SK-N-SH (cell line): Measurements from ENCODE around the gene CCDC47. TPM values are rescaled to one million over a fixed set of nuclear protein-coding genes. Genes with fewer than 3 reads are reported as not detected.

Source experiments
- CTCF ChIA-PET: fragments of 300-600, 350-600 bp; formaldehyde crosslinking; extraction: SDS; loops from one replicate; lab custom pipeline; 2021; lab: Yijun Ruan, JAX
- POLR2A ChIA-PET: fragments of 350-600 bp; sonication (Branson Sonifier 250); formaldehyde crosslinking; extraction: SDS; loops from one replicate; lab custom pipeline; 2020; ENCODE audit warnings: antibody characterized with exemption, inconsistent platforms; lab: Yijun Ruan, JAX
- DNase-seq: peaks from one replicate; pipeline ENCODE4 v3.0.0; 2012
- H2AFZ ChIP-seq: fragments of 200-600 bp; sonication (generic); 2 replicates; pipeline ENCODE4 v1.8.1; 2016; ENCODE audit warnings: antibody characterized with exemption, mild to moderate bottlenecking, low read depth
- H3F3A ChIP-seq: fragments of 200-600 bp; sonication (generic); replicated peaks from 2 replicates; pipeline ENCODE3; 2016; ENCODE audit warnings: antibody characterized with exemption, mild to moderate bottlenecking; ENCODE audit not compliant: insufficient read depth
- H3K27ac ChIP-seq, 2 experiments: fragments of 200-500 bp in 1 of 2; fragments of 200-600 bp in 1 of 2; sonication (Bioruptor generic) in 1 of 2; sonication (generic), shearing (Covaris generic) in 1 of 2; 2 replicates each; pipeline versions ENCODE4 v1.5.1 to v1.6.1; 2014 to 2016; ENCODE audit warnings: low read depth in 2 of 2, inconsistent platforms in 1 of 2, low read length in 1 of 2, mild to moderate bottlenecking in 1 of 2, mixed read lengths in 1 of 2
- H3K27me3 ChIP-seq: fragments of 200-600 bp; sonication (generic), shearing (Covaris generic); 2 replicates; pipeline ENCODE4 v1.6.1; 2016; ENCODE audit warnings: mixed run types; ENCODE audit not compliant: insufficient read depth
- H3K36me3 ChIP-seq, 2 experiments: fragments of 200-500 bp in 1 of 2; fragments of 200-600 bp in 1 of 2; sonication (Bioruptor generic) in 1 of 2; sonication (generic) in 1 of 2; replicated peaks in 1 of 2; 2 replicates each; pipeline versions ENCODE3 to v1.5.1; 2014 to 2016; ENCODE audit warnings: low read length in 1 of 2, mild to moderate bottlenecking in 1 of 2; ENCODE audit not compliant: insufficient read depth in 2 of 2, control insufficient read depth in 1 of 2
- H3K4me1 ChIP-seq, 2 experiments: fragments of 200-500 bp in 1 of 2; fragments of 200-600 bp in 1 of 2; sonication (Bioruptor generic) in 1 of 2; sonication (generic), shearing (Covaris generic) in 1 of 2; 2 replicates each; pipeline versions ENCODE4 v1.5.1 to v1.6.1; 2014 to 2016; ENCODE audit warnings: low read depth in 1 of 2, low read length in 1 of 2, mixed run types in 1 of 2; ENCODE audit not compliant: insufficient read depth in 2 of 2, control insufficient read depth in 1 of 2
- H3K4me2 ChIP-seq: fragments of 200-600 bp; sonication (generic), shearing (Covaris generic); 2 replicates; pipeline ENCODE4 v1.6.1; 2017; ENCODE audit warnings: mixed run types
- H3K4me3 ChIP-seq, 2 experiments: fragments of 200-500 bp in 1 of 2; fragments of 200-600 bp in 1 of 2; sonication (Bioruptor generic) in 1 of 2; sonication (generic), shearing (Covaris generic) in 1 of 2; 2 replicates each; pipeline versions ENCODE4 v1.5.1 to v1.8.1; 2014 to 2016; ENCODE audit warnings: low read depth in 2 of 2, inconsistent platforms in 1 of 2, low read length in 1 of 2, mild to moderate bottlenecking in 1 of 2, mixed read lengths in 1 of 2, moderate library complexity in 1 of 2
- H3K79me2 ChIP-seq: fragments of 200-600 bp; sonication (generic); 2 replicates; pipeline ENCODE4 v1.8.1; 2017; ENCODE audit warnings: mild to moderate bottlenecking; ENCODE audit not compliant: insufficient read depth
- H3K9ac ChIP-seq: fragments of 200-600 bp; sonication (generic); 2 replicates; pipeline ENCODE4 v1.6.1; 2017; ENCODE audit warnings: mixed run types
- H3K9me2 ChIP-seq: fragments of 200-600 bp; sonication (generic); 2 replicates; pipeline ENCODE4 v1.6.1; 2017; ENCODE audit warnings: mixed run types
- H3K9me3 ChIP-seq: fragments of 200-600 bp; sonication (generic); 2 replicates; pipeline ENCODE4 v1.6.1; 2017; ENCODE audit warnings: mixed run types, mild to moderate bottlenecking, moderate library complexity
- H4K20me1 ChIP-seq: fragments of 200-600 bp; sonication (generic); 2 replicates; pipeline ENCODE4 v1.6.1; 2017; ENCODE audit warnings: mild to moderate bottlenecking, mixed run types; ENCODE audit not compliant: insufficient read depth
- ELF1 ChIP-seq: IDR thresholded peaks from 2 replicates; pipeline ENCODE4 v1.4.0; 2012
- IRF3 ChIP-seq: fragments of 150-350 bp; IDR thresholded peaks from 2 replicates; pipeline ENCODE4 v1.6.1; 2016; ENCODE audit warnings: mild to moderate bottlenecking, low read depth, low read length
- MAX ChIP-seq: IDR thresholded peaks from 2 replicates; pipeline ENCODE4 v1.4.0; 2012; ENCODE audit warnings: low read depth
- POLR2AphosphoS5 ChIP-seq: IDR thresholded peaks from 2 replicates; pipeline ENCODE4 v1.6.1; 2012; ENCODE audit warnings: low read depth, low read length
- RCOR1 ChIP-seq: fragments of 150-350 bp; IDR thresholded peaks from 2 replicates; pipeline ENCODE4 v1.6.1; 2017; ENCODE audit warnings: antibody characterized with exemption, low read length
- RXRA ChIP-seq: IDR thresholded peaks from 2 replicates; pipeline ENCODE4 v1.4.0; 2012; ENCODE audit warnings: low read depth, mild to moderate bottlenecking, borderline replicate concordance
- TAF1 ChIP-seq: IDR thresholded peaks from 2 replicates; pipeline ENCODE4 v1.6.1; 2012; ENCODE audit warnings: low read depth, mild to moderate bottlenecking, low read length, moderate library complexity, borderline replicate concordance
- TEAD4 ChIP-seq: IDR thresholded peaks from 2 replicates; pipeline ENCODE4 v1.4.0; 2012; ENCODE audit warnings: mild to moderate bottlenecking, borderline replicate concordance; ENCODE audit not compliant: insufficient read depth
- ZBTB33 ChIP-seq: IDR thresholded peaks from 2 replicates; pipeline ENCODE4 v1.4.0; 2012; ENCODE audit warnings: low read depth, borderline replicate concordance
- WGBS: methylation state at CpG from one replicate; pipeline ENCODE4 v1.1.6; 2017; ENCODE audit warnings: low lambda C conversion rate; 5-methylcytosine and 5-hydroxymethylcytosine counted together
- polyA plus RNA-seq, 3 experiments: library from polyadenylated mRNA; depleted of rRNA; stranded (reverse); fragments of >200 nt; gene quantifications; 2 replicates each; pipeline ENCODE4 v1.2.3, GENCODE V29; 2012

Gene CCDC47
- polyA plus RNA-seq, 1 of the 3 experiments (the other 2 are of a cell fraction) = 76.6 TPM

DNA sequence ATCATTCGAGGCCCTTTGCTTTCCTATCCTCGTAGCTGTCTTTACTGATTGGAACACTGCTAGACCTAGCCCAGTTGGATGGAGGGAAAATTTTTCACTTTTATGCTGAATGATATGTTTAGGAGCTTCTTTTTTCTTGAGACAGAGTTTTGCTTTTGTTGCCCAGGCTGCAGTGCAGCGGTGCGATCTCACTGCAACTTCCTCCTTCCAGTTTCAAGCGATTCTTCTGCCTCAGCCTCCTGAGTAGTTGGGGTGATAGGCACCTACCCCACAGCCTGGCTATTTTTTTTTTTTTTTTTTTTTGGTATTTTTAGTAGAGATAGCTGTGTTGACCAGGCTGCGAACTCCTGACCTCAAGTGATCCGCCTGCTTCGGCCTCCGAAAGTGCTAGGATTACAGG lies 36.6 kb upstream of the CCDC47 start:
- POLR2A ChIA-PET = interaction anchor here (1.2 kb wide), 1 partner anchor 17 kb away, joined by 3 read pairs; the partner anchor contains the start of gene PSMC5
- H3K4me2 ChIP-seq = no peak overlapping the region
- no peak for DNase-seq
- peaks cover 27% of the 10 kb centered on the region for H3K79me2 ChIP-seq
- no peak overlapping the region for H3K27ac ChIP-seq
- no peaks in the 10 kb centered on the region for H3K27me3 ChIP-seq
- WGBS = 86% methylated on average over 9 of the region's 9 CpGs
- TF ChIP-seq POLR2AphosphoS5 (no peak), ELF1 (no peak), ZBTB33 (no peak), TAF1 (no peak), MAX (no peak), TEAD4 (no peak), RXRA (no peak)
- TF ChIP-seq, all 33 proteins: peak for 0
- CTCF ChIA-PET = interaction anchor here (0.9 to 2.3 kb wide), 10 partner anchors 9 to 112 kb away, joined by 3 to 11 read pairs (median 4); partner anchors contain the start of gene PSMC5
- Histone ChIP-seq H3K4me3 (no peak overlapping the region), H4K20me1 (no peaks in the 10 kb centered on the region), H3K4me1 (no peaks in the 10 kb centered on the region), H3K36me3 (peaks cover 94 to 98% of the 10 kb centered on the region in 2 experiments), H3K9me3 (no peaks in the 10 kb centered on the region), H2AFZ (no peak overlapping the region), H3F3A (peaks cover 20% of the 10 kb centered on the region), H3K9me2 (no peaks in the 10 kb centered on the region), H3K9ac (no peak overlapping the region)

DNA sequence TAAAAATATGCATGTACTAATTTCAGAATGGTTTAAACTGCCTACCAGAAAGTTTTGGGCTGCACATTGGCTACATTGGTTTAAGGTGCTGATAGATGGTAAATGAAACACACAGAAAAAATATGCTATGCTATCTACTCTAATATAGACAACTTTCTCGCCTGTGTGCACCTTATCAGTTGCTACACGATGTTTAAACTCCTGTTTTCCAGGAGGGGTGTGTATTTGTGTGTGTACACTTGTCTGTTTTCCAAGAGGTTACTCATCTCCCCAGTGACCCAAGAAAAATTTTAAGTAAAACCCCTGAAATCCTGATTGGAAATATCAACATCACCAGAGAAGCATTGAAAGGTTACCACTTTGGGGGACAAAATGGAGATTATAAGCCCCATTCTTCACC lies 32.2 kb upstream of the CCDC47 start:
- CTCF ChIA-PET = interaction anchor here (1.5 kb wide), 1 partner anchor 9 kb away, joined by 5 read pairs; no protein-coding TSS in a partner anchor
- H3K27ac ChIP-seq = no peak overlapping the region
- H3K9me3 ChIP-seq = no peaks in the 10 kb centered on the region
- POLR2A ChIA-PET = no interaction called here
- H3K9me2 ChIP-seq = no peaks in the 10 kb centered on the region
- TF ChIP-seq RCOR1 (no peak), IRF3 (no peak)
- TF ChIP-seq, all 33 proteins: peak for 0
- peaks cover 80 to 99% of the 10 kb centered on the region in 2 experiments for H3K36me3 ChIP-seq
- no peak overlapping the region for H2AFZ ChIP-seq
- peaks cover 18% of the 10 kb centered on the region for H3F3A ChIP-seq
- no peaks in the 10 kb centered on the region for H4K20me1 ChIP-seq
- 79% methylated on average over 2 of the region's 2 CpGs for WGBS
- H3K27me3 ChIP-seq = no peaks in the 10 kb centered on the region
- H3K4me1 ChIP-seq = no peaks in the 10 kb centered on the region
- no peak overlapping the region for H3K4me2 ChIP-seq
- no peak for DNase-seq
- H3K9ac ChIP-seq = no peak overlapping the region
- H3K4me3 ChIP-seq = no peak overlapping the region
- peaks cover 58% of the 10 kb centered on the region for H3K79me2 ChIP-seq
